HFFc6 (cell line): ENCODE results near the gene CEACAM7. TPM values are rescaled to one million over a fixed set of nuclear protein-coding genes. Genes with fewer than 3 reads are reported as not detected.
"Not testable (repeated sequence)": the region's sequence is repeated elsewhere in the genome, so short reads cannot be mapped to it uniquely, and the experiment has no call there.

Experiments used
- DNase-seq: peaks from one replicate; pipeline ENCODE4 v3.0.0-alpha.2; 2018
- H3K27ac Mint-ChIP-seq: 2 replicates; pipeline ENCODE4 v1.8.0; 2020; ENCODE audit warnings: mild to moderate bottlenecking, mixed read lengths
- H3K27me3 Mint-ChIP-seq: 2 replicates; pipeline ENCODE4 v1.8.0; 2021; ENCODE audit warnings: mild to moderate bottlenecking, moderate library complexity, mixed read lengths; ENCODE audit not compliant: insufficient read depth
- H3K36me3 Mint-ChIP-seq: 2 replicates; pipeline ENCODE4 v1.8.0; 2021; ENCODE audit warnings: low read depth, mixed read lengths
- H3K4me1 Mint-ChIP-seq: 2 replicates; pipeline ENCODE4 v1.8.0; 2020; ENCODE audit warnings: low read depth, mixed read lengths
- H3K4me3 Mint-ChIP-seq: 2 replicates; pipeline ENCODE4 v1.8.0; 2020; ENCODE audit warnings: mild to moderate bottlenecking, moderate library complexity, mixed read lengths
- H3K9me3 Mint-ChIP-seq: 2 replicates; pipeline ENCODE4 v1.8.0; 2020; ENCODE audit warnings: mild to moderate bottlenecking, mixed read lengths
- CTCF ChIP-seq: fragments of 200-600 bp; sonication (generic); IDR thresholded peaks from 2 replicates; pipeline ENCODE4 v1.5.0; 2021; ENCODE audit warnings: antibody characterized with exemption, mild to moderate bottlenecking
- total RNA-seq, 6 experiments: library from RNA; stranded (reverse); fragmentation: NEBNext Ultra II Directional; extraction: Animal tissue kit (Norgen Biotek cat#: 25700); gene quantifications; 2 replicates in 1 of 6; 3 replicates in 5 of 6; pipeline ENCODE4 v1.2.3, GENCODE V29; 2021

CEACAM7 gene
- total RNA-seq, 6 experiments from 2014 or later, result not detected

- Mint-ChIP-seq H3K9me3 (no peaks in the 10 kb centered on the region), H3K4me3 (no peak overlapping the region), H3K27me3 (peaks cover 24% of the 10 kb centered on the region), H3K27ac (no peak overlapping the region), H3K4me1 (no peaks in the 10 kb centered on the region), H3K36me3 (no peaks in the 10 kb centered on the region)
- TF ChIP-seq CTCF, result no peak
- DNase-seq, result no peak
Measured at GRCh38 chr19:41720103-41720502, 32.0 kb upstream of the CEACAM7 start.

- Mint-ChIP-seq H3K4me1 (no peaks in the 10 kb centered on the region), H3K27ac (no peak overlapping the region), H3K9me3 (no peaks in the 10 kb centered on the region), H3K27me3 (peaks cover 33% of the 10 kb centered on the region), H3K4me3 (no peak overlapping the region), H3K36me3 (no peaks in the 10 kb centered on the region)
- DNase-seq, result no peak
- no peak for TF ChIP-seq CTCF
Measured at GRCh38 chr19:41718761-41719160, 30.7 kb upstream of the CEACAM7 start.

GRCh38 chr19:41714598-41714997 is 26.5 kb upstream of the CEACAM7 start:
- Mint-ChIP-seq H3K36me3 (no peaks in the 10 kb centered on the region), H3K4me1 (no peaks in the 10 kb centered on the region), H3K27ac (no peak overlapping the region), H3K27me3 (peaks cover 53% of the 10 kb centered on the region), H3K4me3 (no peak overlapping the region), H3K9me3 (no peaks in the 10 kb centered on the region)
- TF ChIP-seq CTCF, result no peak
- DNase-seq, result no peak

- H3K36me3 Mint-ChIP-seq, result no peaks in the 10 kb centered on the region
- no peaks in the 10 kb centered on the region for H3K4me1 Mint-ChIP-seq
- H3K27ac Mint-ChIP-seq, result no peak overlapping the region
- H3K9me3 Mint-ChIP-seq, result no peaks in the 10 kb centered on the region
- TF ChIP-seq CTCF, result no peak
- peaks cover 56% of the 10 kb centered on the region for H3K27me3 Mint-ChIP-seq
- no peak for DNase-seq
- H3K4me3 Mint-ChIP-seq, result no peak overlapping the region
Measured at GRCh38 chr19:41711376-41712261, 23.5 kb upstream of the CEACAM7 start.

GRCh38 chr19:41709951-41710645 is 22.0 kb upstream of the CEACAM7 start:
- Mint-ChIP-seq H3K27me3 (peaks cover 46% of the 10 kb centered on the region), H3K36me3 (no peaks in the 10 kb centered on the region)

GRCh38 chr19:41709516-41709915 is 21.4 kb upstream of the CEACAM7 start:
- not testable (repeated sequence) for H3K36me3 Mint-ChIP-seq, H3K4me3 Mint-ChIP-seq, H3K4me1 Mint-ChIP-seq, H3K9me3 Mint-ChIP-seq, DNase-seq, H3K27ac Mint-ChIP-seq
- H3K27me3 Mint-ChIP-seq, result peaks cover 44% of the 10 kb centered on the region

More at GRCh38 chr19:41709951-41710645, 22.0 kb upstream of the CEACAM7 start:
- no peak for DNase-seq
- TF ChIP-seq CTCF, result no peak
- Mint-ChIP-seq H3K4me3 (no peak overlapping the region), H3K4me1 (no peaks in the 10 kb centered on the region), H3K27ac (no peak overlapping the region), H3K9me3 (no peaks in the 10 kb centered on the region)
